A673 (cell line): ENCODE measurements around the gene HLA-A. TPM values are rescaled to one million over a fixed set of nuclear protein-coding genes. Genes with fewer than 3 reads are reported as not detected.

ENCODE experiments used
- BruUV-seq: library from RNA; stranded (reverse); fragments of 400-500 nt; replicated peaks from 2 replicates; lab custom pipeline; 2021; lab: Mats Ljungman, UMichigan
- CTCF ChIA-PET: fragments of 300-600 bp; sonication (Branson Sonifier 250); formaldehyde crosslinking; loops from one replicate; lab custom pipeline; 2022; ENCODE audit warnings: antibody characterized with exemption; lab: Charles Lee
- POLR2A ChIA-PET: fragments of 300-600 bp; sonication (Branson Sonifier 250); formaldehyde crosslinking; loops from one replicate; lab custom pipeline; 2022; ENCODE audit warnings: antibody characterized with exemption; ENCODE audit not compliant: low non-redundant PET; lab: Charles Lee
- DNase-seq: peaks from one replicate; pipeline ENCODE4 v3.0.0-alpha.2; 2015; ENCODE audit warnings: low spot score
- H3K27ac ChIP-seq: fragments of 200-600 bp; sonication (generic); 2 replicates; pipeline ENCODE4 v1.5.1; 2016; ENCODE audit warnings: mixed run types, low read depth, mild to moderate bottlenecking, mixed read lengths, antibody characterized with exemption, low read length; ENCODE audit not compliant: poor library complexity, severe bottlenecking
- H3K27me3 ChIP-seq: fragments of 200-600 bp; sonication (generic); replicated peaks from 2 replicates; pipeline ENCODE4 v1.6.1; 2017; ENCODE audit warnings: mixed run types, low read depth, mild to moderate bottlenecking, mixed read lengths, antibody characterized with exemption, low read length; ENCODE audit not compliant: insufficient read depth, poor library complexity
- H3K36me3 ChIP-seq: fragments of 200-600 bp; sonication (generic); 2 replicates; pipeline ENCODE4 v1.6.1; 2016; ENCODE audit warnings: mixed run types, mild to moderate bottlenecking, mixed read lengths, antibody characterized with exemption, low read length; ENCODE audit not compliant: insufficient read depth, poor library complexity, severe bottlenecking
- H3K4me1 ChIP-seq: fragments of 200-600 bp; sonication (generic); 2 replicates; pipeline ENCODE4 v1.6.1; 2017; ENCODE audit warnings: mixed run types, mild to moderate bottlenecking, mixed read lengths, antibody characterized with exemption, low read length; ENCODE audit not compliant: insufficient read depth, poor library complexity, severe bottlenecking
- H3K4me3 ChIP-seq: fragments of 200-600 bp; sonication (generic); 2 replicates; pipeline ENCODE4 v1.5.1; 2016; ENCODE audit warnings: low read depth, mixed run types, mild to moderate bottlenecking, mixed read lengths, low read length; ENCODE audit not compliant: poor library complexity, severe bottlenecking
- H3K9me3 ChIP-seq: fragments of 200-600 bp; sonication (generic); 2 replicates; pipeline ENCODE4 v1.6.1; 2016; ENCODE audit warnings: mixed run types, low read depth, mild to moderate bottlenecking, mixed read lengths, antibody characterized with exemption, low read length; ENCODE audit not compliant: poor library complexity, severe bottlenecking
- EZH2 ChIP-seq: fragments of 200-600 bp; sonication (generic); IDR thresholded peaks from 2 replicates; pipeline ENCODE4 v1.6.1; 2017; ENCODE audit warnings: borderline replicate concordance, low read depth, mild to moderate bottlenecking, mixed read lengths, antibody characterized with exemption, low read length; ENCODE audit not compliant: poor library complexity, severe bottlenecking
- intact Hi-C: fragments of 100-400 bp; cut with micrococcal nuclease; formaldehyde crosslinking; loops from one replicate; pipeline ENCODE4 v1.10.0; 2022; ENCODE audit not compliant: unreplicated experiment
- total RNA-seq: library from RNA; stranded (reverse); gene quantifications from 2 replicates; pipeline ENCODE4 v1.2.3, GENCODE V29; 2021
- TF ChIP-seq, protein P1 (sequence below): fragments of 300-800, 200-600 bp; sonication (generic); conservative IDR thresholded peaks from 2 replicates; pipeline ENCODE4 v1.5.1; 2017; ENCODE audit warnings: low read depth, mild to moderate bottlenecking, antibody characterized with exemption, low read length, moderate library complexity, mixed read lengths

Gene HLA-A
- total RNA-seq, 1 experiment from 2014 or later = 190 TPM

- DNase-seq = no peak
- BruUV-seq = no TSS peak
- ChIA-PET CTCF (no interaction called here), POLR2A (no interaction called here)
- TF ChIP-seq, protein P1, sequence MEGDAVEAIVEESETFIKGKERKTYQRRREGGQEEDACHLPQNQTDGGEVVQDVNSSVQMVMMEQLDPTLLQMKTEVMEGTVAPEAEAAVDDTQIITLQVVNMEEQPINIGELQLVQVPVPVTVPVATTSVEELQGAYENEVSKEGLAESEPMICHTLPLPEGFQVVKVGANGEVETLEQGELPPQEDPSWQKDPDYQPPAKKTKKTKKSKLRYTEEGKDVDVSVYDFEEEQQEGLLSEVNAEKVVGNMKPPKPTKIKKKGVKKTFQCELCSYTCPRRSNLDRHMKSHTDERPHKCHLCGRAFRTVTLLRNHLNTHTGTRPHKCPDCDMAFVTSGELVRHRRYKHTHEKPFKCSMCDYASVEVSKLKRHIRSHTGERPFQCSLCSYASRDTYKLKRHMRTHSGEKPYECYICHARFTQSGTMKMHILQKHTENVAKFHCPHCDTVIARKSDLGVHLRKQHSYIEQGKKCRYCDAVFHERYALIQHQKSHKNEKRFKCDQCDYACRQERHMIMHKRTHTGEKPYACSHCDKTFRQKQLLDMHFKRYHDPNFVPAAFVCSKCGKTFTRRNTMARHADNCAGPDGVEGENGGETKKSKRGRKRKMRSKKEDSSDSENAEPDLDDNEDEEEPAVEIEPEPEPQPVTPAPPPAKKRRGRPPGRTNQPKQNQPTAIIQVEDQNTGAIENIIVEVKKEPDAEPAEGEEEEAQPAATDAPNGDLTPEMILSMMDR = no peak
- TF ChIP-seq EZH2 = no peak
- intact Hi-C loops = no loop called here
- H3K9me3 ChIP-seq = no peaks in the 10 kb centered on the region
- no peak overlapping the region for H3K27ac ChIP-seq
- peaks cover 8% of the 10 kb centered on the region for H3K36me3 ChIP-seq
- H3K27me3 ChIP-seq = no peaks in the 10 kb centered on the region
- H3K4me1 ChIP-seq = peaks cover 3% of the 10 kb centered on the region
- H3K4me3 ChIP-seq = no peak overlapping the region
These were observed 5.9 kb downstream of the HLA-A start for GRCh38 chr6:29948277-29948676.

- Histone ChIP-seq H3K4me1 (peaks cover 3% of the 10 kb centered on the region), H3K9me3 (no peaks in the 10 kb centered on the region), H3K4me3 (no peak overlapping the region), H3K36me3 (peaks cover 3% of the 10 kb centered on the region), H3K27ac (no peak overlapping the region), H3K27me3 (no peaks in the 10 kb centered on the region)
- ChIA-PET POLR2A (no interaction called here), CTCF (no interaction called here)
- TF ChIP-seq EZH2 = no peak
- TF ChIP-seq, protein P1 = no peak
- BruUV-seq = no TSS peak
- intact Hi-C loops = no loop called here
- DNase-seq = no peak
These were observed 7.6 kb downstream of the HLA-A start for GRCh38 chr6:29949934-29950333.

- POLR2A ChIA-PET = no interaction called here
- no peak overlapping the region for H3K27ac ChIP-seq
- CTCF ChIA-PET = no interaction called here
- no peaks in the 10 kb centered on the region for H3K9me3 ChIP-seq
- DNase-seq = no peak
- no TSS peak for BruUV-seq
- H3K4me1 ChIP-seq = no peaks in the 10 kb centered on the region
- H3K36me3 ChIP-seq = no peaks in the 10 kb centered on the region
- intact Hi-C loops = loop anchor here (2.0 kb wide), 1 partner anchor 25 kb away; no protein-coding TSS in a partner anchor
- TF ChIP-seq, protein P1 = no peak
- TF ChIP-seq EZH2 = no peak
- no peaks in the 10 kb centered on the region for H3K27me3 ChIP-seq
- no peak overlapping the region for H3K4me3 ChIP-seq
These were observed 9.6 kb downstream of the HLA-A start for GRCh38 chr6:29951882-29952281.
